Stimulated activated CD4-positive, alpha-beta T cell treated with anti-CD3 and anti-CD28 coated beads, Interleukin-12 subunit alpha, Interleukin-12 subunit beta, amount 100 ng/mL, for 4 hours (primary cell): ENCODE data around the gene MEGF11.
A peak's percentile ranks its signal among the peaks of the same experiment; 100 is the strongest.
"Not testable (repeated sequence)": the region's sequence is repeated elsewhere in the genome, so short reads cannot be mapped to it uniquely, and the experiment has no call there.

Source experiments
- DNase-seq: peaks from one replicate; pipeline ENCODE4 v3.0.0-alpha.2; 2020

The MEGF11 gene

GRCh38 chr15:66270932-66271331 is 17.4 kb upstream of the MEGF11 start:
- no peak for DNase-seq

- DNase-seq: no peak
These were observed 16.0 kb upstream of the MEGF11 start for GRCh38 chr15:66269326-66270090.

GRCh38 chr15:66264859-66265513 is 11.4 kb upstream of the MEGF11 start:
- no peak for DNase-seq

GRCh38 chr15:66262837-66263236 is 9.3 kb upstream of the MEGF11 start:
- not testable (repeated sequence) for DNase-seq

- DNase-seq: no peak
These were observed 7.5 kb upstream of the MEGF11 start for GRCh38 chr15:66261056-66261455.

- no peak for DNase-seq
These were observed 3.1 kb upstream of the MEGF11 start for GRCh38 chr15:66256692-66257091.

- DNase-seq: no peak
These were observed 1.6 kb upstream of the MEGF11 start for GRCh38 chr15:66254951-66255676.

GRCh38 chr15:66254089-66254950 is 770 bp upstream of the MEGF11 start:
- peak; percentile 3 for DNase-seq

- peak; percentile 5 for DNase-seq
These were observed 699 bp downstream of the MEGF11 start for GRCh38 chr15:66252685-66253417.

GRCh38 chr15:66251790-66252684 is 1.5 kb downstream of the MEGF11 start:
- peak; percentile 49 for DNase-seq

- DNase-seq: no peak
These were observed 2.3 kb downstream of the MEGF11 start for GRCh38 chr15:66251065-66251789.

- no peak for DNase-seq
These were observed 3.9 kb downstream of the MEGF11 start for GRCh38 chr15:66249605-66250174.

- no peak for DNase-seq
These were observed 6.6 kb downstream of the MEGF11 start for GRCh38 chr15:66246937-66247336.

- DNase-seq: not testable (repeated sequence)
These were observed 7.7 kb downstream of the MEGF11 start for GRCh38 chr15:66245832-66246231.

GRCh38 chr15:66241908-66242285 is 11.7 kb downstream of the MEGF11 start:
- no peak for DNase-seq

- DNase-seq: no peak
These were observed 12.3 kb downstream of the MEGF11 start for GRCh38 chr15:66241087-66241907.

- DNase-seq: no peak
These were observed 13.2 kb downstream of the MEGF11 start for GRCh38 chr15:66240240-66240794.

- no peak for DNase-seq
These were observed 14.0 kb downstream of the MEGF11 start for GRCh38 chr15:66239514-66239913.

GRCh38 chr15:66238318-66238717 is 15.2 kb downstream of the MEGF11 start:
- no peak for DNase-seq
